Cardiac muscle cell (in vitro differentiated cells and primary cell): Measurements from ENCODE around the gene LRP11. TPM values are rescaled to one million over a fixed set of nuclear protein-coding genes. Genes with fewer than 3 reads are reported as not detected.
A peak's percentile ranks its signal among the peaks of the same experiment; 100 is the strongest.
"Not testable (repeated sequence)": the region's sequence is repeated elsewhere in the genome, so short reads cannot be mapped to it uniquely, and the experiment has no call there.

ENCODE experiments used
- DNase-seq, 2 donors: peaks; one replicate each; pipeline versions ENCODE4 v3.0.0 to v3.0.0-alpha.2; 2010 to 2017; ENCODE audit warnings: low read depth in 1 of 2, low spot score in 1 of 2
- H3K27ac ChIP-seq: fragments of 200-600 bp; sonication (generic); 2 replicates; pipeline ENCODE4 v1.5.1; 2016
- H3K27me3 ChIP-seq: fragments of 200-600 bp; sonication (generic); 2 replicates; pipeline ENCODE4 v1.6.0; 2016; ENCODE audit warnings: control low read depth
- H3K36me3 ChIP-seq: fragments of 200-600 bp; sonication (generic); 2 replicates; pipeline ENCODE4 v1.5.1; 2016; ENCODE audit warnings: control low read depth
- H3K4me1 ChIP-seq: fragments of 200-600 bp; sonication (generic); 2 replicates; pipeline ENCODE4 v1.8.1; 2017; ENCODE audit warnings: low read depth, mild to moderate bottlenecking, mixed run types
- H3K4me3 ChIP-seq: fragments of 200-600 bp; sonication (generic); 2 replicates; pipeline ENCODE4 v1.5.1; 2016; ENCODE audit warnings: mild to moderate bottlenecking
- H3K9me3 ChIP-seq: fragments of 200-600 bp; sonication (generic); 2 replicates; pipeline ENCODE4 v1.5.1; 2017; ENCODE audit warnings: low read depth, mild to moderate bottlenecking, control low read depth
- CTCF ChIP-seq: IDR thresholded peaks from 2 replicates; pipeline ENCODE4 v1.5.1; 2012; ENCODE audit warnings: low read depth, mild to moderate bottlenecking, low read length
- polyA plus RNA-seq: library from polyadenylated mRNA; unstranded; fragments of >200 nt; fragmentation: Nextera tagmentation; extraction: Ambion mirVana; gene quantifications from 2 replicates; pipeline ENCODE4 v1.2.1, GENCODE V29; 2016
- total RNA-seq: library from RNA; depleted of rRNA; stranded (reverse); fragments of >200 nt; gene quantifications from 2 replicates; pipeline ENCODE4 v1.2.3, GENCODE V29; 2016

Gene LRP11
- total and polyA plus RNA-seq, 2 experiments from 2014 or later = 11.3 to 17.7 TPM

GRCh38 chr6:149857541-149857940 lies 6.6 kb downstream of the LRP11 start:
- TF ChIP-seq CTCF = no peak
- Histone ChIP-seq H3K4me3 (no peak overlapping the region), H3K4me1 (peaks cover 8% of the 10 kb centered on the region), H3K27ac (no peak overlapping the region), H3K27me3 (peaks cover 13% of the 10 kb centered on the region), H3K36me3 (no peaks in the 10 kb centered on the region), H3K9me3 (no peaks in the 10 kb centered on the region)
- DNase-seq = no peak

DNA sequence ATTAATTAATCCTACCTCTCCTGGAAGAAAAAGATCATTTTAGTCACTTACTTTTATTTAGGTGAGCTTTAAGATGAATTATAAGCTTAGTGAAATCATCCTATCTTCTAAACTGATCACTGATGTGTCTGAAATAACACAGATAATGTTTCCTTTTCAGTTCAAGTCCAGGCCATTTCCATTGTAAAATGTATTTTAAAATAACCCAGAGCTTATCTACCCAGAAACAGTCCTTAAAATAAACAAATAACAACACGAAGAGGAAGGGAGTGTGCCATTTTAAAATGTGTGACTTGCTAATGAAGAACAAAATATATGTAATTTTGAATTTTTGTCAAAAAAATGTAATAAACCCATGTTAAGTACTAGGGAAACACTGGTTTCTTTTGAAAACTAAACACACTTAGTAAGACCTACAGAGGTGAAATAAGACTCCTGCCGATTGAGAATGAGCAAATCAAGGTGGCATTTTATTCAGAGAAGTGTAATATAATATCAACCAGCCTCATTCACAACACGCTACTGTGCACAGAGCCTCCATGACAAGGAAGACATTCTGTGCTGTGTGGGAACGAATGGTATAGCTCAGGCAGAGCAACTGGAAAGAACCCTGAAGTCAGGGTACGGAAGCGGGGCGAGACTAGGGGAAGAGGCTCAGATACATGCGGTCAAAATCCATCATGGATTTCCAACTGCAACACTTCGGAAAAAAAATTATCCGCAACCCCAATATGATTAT lies 7.7 kb downstream of the LRP11 start:
- no peak for DNase-seq
- H3K27me3 ChIP-seq = peaks cover 4% of the 10 kb centered on the region
- peaks cover 8% of the 10 kb centered on the region for H3K4me1 ChIP-seq
- H3K27ac ChIP-seq = no peak overlapping the region
- no peaks in the 10 kb centered on the region for H3K9me3 ChIP-seq
- TF ChIP-seq CTCF = no peak
- no peaks in the 10 kb centered on the region for H3K36me3 ChIP-seq
- H3K4me3 ChIP-seq = no peak overlapping the region

DNA sequence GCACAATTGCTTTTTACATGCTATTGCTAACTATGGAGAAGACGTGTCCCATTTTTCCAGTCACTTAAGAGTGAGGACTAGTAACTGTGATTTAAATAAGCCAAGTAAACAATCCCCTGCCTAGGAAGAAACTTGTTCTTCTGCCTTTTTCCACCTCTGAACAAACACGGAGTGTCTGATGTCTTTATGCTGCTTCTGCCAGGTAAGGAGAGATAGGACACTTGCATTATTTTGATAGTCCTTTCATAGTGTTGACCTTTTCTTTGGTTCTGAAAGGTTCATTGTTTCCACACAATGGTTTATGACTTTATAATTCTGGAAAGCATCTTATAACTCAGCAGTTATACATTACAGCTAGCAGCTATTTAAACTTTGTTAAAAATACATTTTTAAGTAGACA lies 8.4 kb downstream of the LRP11 start:
- H3K27ac ChIP-seq = peak overlapping the region; percentile 60
- H3K36me3 ChIP-seq = no peaks in the 10 kb centered on the region

DNA sequence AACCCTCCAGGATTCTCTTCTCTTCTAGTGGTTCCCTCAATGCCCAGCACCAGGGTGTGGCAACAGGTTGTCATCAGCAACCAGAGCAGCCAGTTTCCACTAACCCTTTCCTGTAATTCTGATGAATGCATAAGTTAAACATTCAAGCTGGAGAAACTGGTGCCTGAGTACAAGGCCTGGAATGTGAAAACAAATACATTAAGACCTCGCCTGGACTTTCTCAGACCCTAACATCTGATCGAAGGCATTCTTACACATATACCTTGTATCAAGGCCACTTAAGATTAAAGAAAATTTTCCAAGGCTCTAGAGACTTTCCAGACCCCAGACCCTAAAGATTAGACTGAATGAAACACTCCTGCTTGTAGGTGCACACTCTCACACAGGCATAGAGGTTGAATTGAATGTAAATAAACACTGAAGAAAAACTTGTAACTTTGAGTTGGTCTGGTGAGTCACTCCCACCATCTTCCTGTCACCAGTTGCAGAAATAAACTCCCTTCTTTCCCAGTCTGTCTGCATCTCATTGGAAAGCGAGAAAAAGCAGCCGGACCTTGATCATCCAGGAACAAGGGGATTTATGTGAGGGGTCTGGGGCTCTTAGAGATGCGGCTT lies 9.0 kb downstream of the LRP11 start:
- no peak for TF ChIP-seq CTCF
- peak overlapping the region; percentile 60 for H3K27ac ChIP-seq
- no peak overlapping the region for H3K4me3 ChIP-seq
- no peaks in the 10 kb centered on the region for H3K27me3 ChIP-seq
- no peaks in the 10 kb centered on the region for H3K36me3 ChIP-seq
- peak; percentile 32 to 64 for DNase-seq
- peaks cover 8% of the 10 kb centered on the region for H3K4me1 ChIP-seq
- no peaks in the 10 kb centered on the region for H3K9me3 ChIP-seq

More for the DNA sequence above, 8.4 kb downstream of the LRP11 start:
- Histone ChIP-seq H3K4me1 (peaks cover 8% of the 10 kb centered on the region), H3K27me3 (no peaks in the 10 kb centered on the region), H3K4me3 (no peak overlapping the region), H3K9me3 (no peaks in the 10 kb centered on the region)
- DNase-seq = no peak
- TF ChIP-seq CTCF = no peak

DNA sequence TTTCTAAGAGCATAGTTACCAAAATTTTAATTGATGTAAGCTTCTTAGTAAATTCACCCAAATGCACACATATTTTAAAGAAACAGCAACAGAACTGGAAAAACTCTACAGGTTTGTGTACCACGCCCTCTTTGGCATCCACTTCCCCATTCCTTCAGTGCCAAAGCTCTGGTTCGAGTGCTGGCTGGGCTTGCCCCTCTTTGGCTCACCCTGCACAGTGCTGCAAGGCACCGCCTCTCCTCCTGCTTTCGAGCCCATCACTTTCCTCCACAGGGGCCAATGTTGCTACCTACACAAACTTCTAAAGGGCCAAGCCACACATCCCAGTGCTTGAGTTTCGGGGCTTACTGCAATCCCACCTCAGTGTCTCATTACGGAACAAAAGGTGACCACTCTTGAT lies 9.6 kb downstream of the LRP11 start:
- Histone ChIP-seq H3K27me3 (no peaks in the 10 kb centered on the region), H3K27ac (peak overlapping the region; percentile 60), H3K4me3 (no peak overlapping the region)

DNA sequence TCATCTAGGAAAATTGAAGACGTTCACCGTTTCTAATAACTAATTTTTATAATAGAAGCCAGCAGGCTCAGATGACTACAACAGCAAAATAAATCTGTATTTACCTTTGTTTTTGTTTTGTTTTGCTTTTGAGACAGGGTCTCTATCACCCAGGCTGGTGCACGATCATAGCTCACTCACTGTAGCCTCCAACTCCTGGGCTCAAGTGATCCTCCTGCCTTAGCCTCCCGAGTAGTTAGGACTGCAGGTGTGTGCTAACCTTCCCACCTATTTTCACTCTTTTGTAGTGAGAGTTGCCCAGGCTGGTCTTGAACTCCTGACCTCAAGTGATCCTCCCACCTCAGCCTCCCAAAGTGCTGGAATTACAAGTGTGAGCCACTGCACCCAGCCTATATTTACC lies 10.1 kb downstream of the LRP11 start:
- not testable (repeated sequence) for H3K4me3 ChIP-seq, H3K4me1 ChIP-seq, H3K27me3 ChIP-seq, H3K27ac ChIP-seq, H3K36me3 ChIP-seq, H3K9me3 ChIP-seq, DNase-seq

More for the DNA sequence above, 9.6 kb downstream of the LRP11 start:
- TF ChIP-seq CTCF = no peak
- no peak for DNase-seq
- H3K4me1 ChIP-seq = peaks cover 8% of the 10 kb centered on the region
- no peaks in the 10 kb centered on the region for H3K9me3 ChIP-seq
- no peaks in the 10 kb centered on the region for H3K36me3 ChIP-seq
